ENCODE results near the gene TMEM43.
"Not testable (repeated sequence)": the region's sequence is repeated elsewhere in the genome, so short reads cannot be mapped to it uniquely, and the experiment has no call there.

TMEM43 gene

GRCh38 chr3:14124615-14125192 lies at the start of gene TMEM43, which contains the start of gene CHCHD4:
TSS of gene TMEM43 (plus strand) at chr3:14125052. CDS start at chr3:14125194, 142 bp downstream.
TSS of gene CHCHD4 (minus strand) at chr3:14124870. CDS start at chr3:14124676, 194 bp downstream.
- peak; percentile 99 for DNase-seq

DNA sequence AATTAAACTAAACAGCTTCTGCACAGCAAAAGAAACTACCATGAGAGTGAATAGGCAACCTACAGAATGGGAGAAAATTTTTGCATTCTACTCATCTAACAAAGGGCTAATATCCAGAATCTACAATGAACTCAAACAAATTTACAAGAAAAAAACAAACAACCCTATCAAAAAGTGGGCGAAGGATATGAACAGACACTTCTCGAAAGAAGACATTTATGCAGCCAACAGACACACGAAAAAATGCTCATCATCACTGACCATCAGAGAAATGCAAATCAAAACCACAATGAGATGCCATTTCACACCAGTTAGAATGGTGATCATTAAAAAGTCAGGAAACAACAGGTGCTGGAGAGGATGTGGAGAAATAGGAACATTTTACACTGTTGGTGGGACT lies 49.6 kb upstream of the TMEM43 start:
- not testable (repeated sequence) for DNase-seq

DNA sequence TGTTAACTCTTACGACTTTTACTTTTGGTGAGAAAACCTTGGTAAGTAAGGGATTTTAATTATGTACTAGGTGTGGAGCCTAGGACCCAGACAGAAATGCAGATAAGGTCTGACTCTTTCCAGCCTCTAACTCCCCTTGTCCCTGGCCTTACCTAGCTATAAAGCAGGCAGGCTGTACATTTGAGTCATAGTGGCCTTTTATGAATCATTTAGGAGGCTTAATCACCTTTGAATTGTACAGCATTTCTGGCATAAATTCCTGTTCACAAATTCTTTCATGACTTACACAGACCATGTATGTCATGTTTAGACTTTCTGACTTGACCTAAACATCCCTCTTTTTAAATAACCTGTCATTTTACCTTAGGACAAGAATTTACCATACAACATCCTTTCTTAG lies 47.5 kb upstream of the TMEM43 start:
- DNase-seq, result no peak

DNA sequence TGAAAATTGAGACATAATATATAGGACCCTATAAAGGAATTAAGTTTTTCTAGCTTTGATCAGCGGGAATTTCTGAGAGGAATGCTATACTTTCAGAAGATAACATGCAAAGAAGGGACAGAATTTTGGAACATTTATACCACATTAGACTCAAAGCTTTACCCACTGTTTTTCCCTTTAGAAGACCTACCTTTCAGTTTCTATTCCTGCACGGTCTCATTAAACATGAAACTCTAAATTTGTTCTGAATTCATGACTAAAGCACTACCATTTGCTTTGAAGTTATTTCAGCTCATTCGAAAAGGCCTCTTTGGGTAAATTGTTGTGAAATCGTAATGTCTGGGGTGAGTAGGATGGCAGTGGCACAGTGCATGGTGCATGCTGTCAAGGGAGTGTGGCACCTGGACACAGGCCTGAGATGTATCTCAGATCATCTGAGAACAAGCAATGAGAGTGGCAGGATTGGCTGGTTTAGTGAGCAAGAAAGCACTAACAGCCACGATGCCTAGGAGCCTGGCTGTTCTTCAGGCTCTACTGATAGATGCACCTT lies 42.7 kb upstream of the TMEM43 start:
- DNase-seq, result no peak

- DNase-seq, result not testable (repeated sequence)
Observed at GRCh38 chr3:14087461-14087860, 37.4 kb upstream of the TMEM43 start.

DNA sequence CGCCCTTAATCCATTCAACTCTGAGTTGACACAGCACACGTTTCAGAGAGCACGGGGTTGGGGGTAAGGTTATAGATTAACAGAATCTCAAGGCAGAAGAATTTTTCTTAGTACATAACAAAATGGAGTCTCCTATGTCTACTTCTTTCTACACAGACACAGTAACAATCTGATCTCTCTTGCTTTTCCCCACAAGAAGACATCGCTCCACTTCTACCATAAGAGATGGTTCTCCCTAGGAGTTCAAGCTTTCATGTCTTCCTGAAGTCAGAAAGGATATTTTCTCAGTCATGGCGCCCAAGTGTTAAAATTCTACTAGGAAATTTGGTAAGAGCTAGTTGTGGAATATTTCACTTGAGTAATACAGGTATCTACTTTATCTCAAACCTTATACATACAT lies 32.9 kb upstream of the TMEM43 start:
- DNase-seq, result not testable (repeated sequence)

DNA sequence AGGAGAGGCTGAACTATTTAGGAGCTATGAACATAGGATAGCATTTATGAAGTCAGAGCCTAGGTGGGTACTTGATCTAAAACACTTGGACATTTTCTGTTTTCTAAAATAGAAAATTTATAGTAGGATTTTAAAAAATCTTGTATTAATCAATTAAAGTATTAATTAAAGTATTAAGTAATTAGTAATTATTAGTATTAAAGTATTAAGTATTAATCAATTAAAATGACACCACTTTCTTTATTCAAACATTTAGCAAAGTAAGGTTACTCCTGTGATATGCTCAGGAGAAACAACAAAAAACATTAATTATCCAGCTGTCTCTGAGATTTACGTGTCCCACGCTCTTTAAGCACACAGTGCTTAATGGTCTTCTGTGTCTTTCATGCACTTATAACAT lies 32.4 kb upstream of the TMEM43 start:
- DNase-seq, result no peak

- no peak for DNase-seq
Observed at GRCh38 chr3:14093831-14094230, 31.0 kb upstream of the TMEM43 start.

- no peak for DNase-seq
Observed at GRCh38 chr3:14096742-14097141, 28.1 kb upstream of the TMEM43 start.

- DNase-seq, result no peak
Observed at GRCh38 chr3:14097616-14098391, 27.0 kb upstream of the TMEM43 start.

- DNase-seq, result not testable (repeated sequence)
Observed at GRCh38 chr3:14109821-14110220, 15.0 kb upstream of the TMEM43 start.

DNA sequence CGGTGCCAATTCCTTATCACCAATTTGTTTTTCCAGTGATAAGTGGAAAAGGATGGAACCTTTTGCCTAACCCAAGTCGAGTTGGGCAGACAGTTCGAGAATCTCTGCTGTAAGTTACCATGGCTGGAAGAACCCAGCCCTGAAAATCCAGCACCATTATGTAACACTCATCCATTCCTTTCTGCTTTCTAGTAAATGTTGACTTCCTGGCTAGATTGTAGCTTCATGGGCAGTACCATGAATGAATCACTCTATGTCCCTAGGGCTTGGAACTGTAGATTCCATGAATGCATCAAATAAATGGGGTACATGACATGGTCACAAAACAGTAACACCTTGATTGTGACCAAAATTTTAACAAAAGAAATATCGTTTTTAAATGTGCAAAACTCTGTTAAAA lies 14.2 kb upstream of the TMEM43 start:
- no peak for DNase-seq

GRCh38 chr3:14113965-14114635 lies 10.8 kb upstream of the TMEM43 start:
- no peak for DNase-seq

DNA sequence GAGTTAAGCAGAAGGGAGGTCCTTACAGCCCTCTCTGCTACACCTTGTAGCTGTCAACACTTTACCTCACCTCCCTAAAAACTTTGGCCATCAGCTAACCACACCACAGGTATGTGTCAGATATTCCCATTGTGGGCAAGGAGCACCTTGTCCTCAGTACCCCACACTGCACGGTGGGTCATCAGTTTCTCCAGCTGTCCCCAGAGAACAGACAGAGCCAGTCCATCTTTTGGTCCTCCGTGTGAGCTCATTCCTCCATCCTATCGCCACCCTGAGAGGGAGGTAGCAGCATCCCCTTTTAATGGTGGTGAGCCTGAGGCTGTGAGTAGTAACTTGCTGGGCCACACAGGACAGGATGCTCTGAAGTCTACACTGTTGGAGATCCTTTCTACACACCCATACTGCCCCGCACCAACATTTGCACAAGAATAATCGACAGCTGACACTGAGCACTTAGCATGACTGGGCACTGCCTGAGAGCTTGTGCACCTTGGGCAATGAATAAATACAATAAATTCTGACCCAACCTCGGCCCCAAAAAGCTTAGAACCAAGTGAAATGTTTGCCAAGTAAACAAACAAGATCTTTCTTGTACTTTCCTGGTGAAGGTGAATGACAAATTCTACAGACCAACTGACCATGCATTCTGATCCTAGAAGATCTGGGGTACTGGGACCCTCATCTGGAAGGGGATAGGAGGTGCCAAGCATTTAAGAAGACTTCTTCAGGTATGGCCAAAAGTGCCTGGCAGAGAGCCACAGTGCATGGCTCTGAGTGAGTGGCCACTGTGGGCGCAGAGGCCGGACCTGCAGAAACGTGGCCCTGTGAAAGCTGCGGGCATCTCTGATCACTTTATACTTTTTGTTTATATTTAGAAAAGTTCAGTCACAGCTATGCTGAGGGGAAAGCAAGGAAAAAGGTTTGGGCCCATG lies 7.1 kb upstream of the TMEM43 start:
- no peak for DNase-seq

GRCh38 chr3:14118400-14119381 lies 6.2 kb upstream of the TMEM43 start:
- peak; percentile 80 for DNase-seq

- no peak for DNase-seq
Observed at GRCh38 chr3:14119651-14120050, 5.2 kb upstream of the TMEM43 start.

- no peak for DNase-seq
Observed at GRCh38 chr3:14120111-14120920, 4.5 kb upstream of the TMEM43 start.

DNA sequence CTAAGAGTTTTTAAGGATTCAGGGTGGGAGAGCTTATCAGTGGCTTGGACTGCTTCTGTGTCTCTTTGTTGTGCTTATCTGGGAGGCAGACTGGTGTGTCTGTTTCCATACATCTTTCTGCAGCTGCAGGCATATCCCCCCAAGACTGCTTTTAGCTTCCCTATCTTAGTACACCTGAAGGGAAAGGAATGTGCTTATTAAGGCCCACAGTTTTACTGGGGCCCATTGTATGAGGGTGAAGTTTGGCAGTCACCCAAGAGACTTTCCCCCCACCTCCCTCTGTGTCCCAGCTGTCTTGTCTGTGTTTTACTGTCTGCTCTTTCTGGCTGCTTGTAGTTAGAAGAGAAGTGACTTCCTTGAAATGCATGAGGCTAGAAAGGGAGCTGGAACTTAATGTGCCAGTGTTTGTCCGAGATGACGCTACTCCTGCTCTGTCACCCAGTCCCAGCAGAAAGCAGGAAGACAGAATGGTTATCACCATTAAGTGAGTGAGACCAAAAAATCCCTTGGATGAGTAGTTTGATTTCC lies 3.9 kb upstream of the TMEM43 start:
- peak; percentile 84 for DNase-seq

DNA sequence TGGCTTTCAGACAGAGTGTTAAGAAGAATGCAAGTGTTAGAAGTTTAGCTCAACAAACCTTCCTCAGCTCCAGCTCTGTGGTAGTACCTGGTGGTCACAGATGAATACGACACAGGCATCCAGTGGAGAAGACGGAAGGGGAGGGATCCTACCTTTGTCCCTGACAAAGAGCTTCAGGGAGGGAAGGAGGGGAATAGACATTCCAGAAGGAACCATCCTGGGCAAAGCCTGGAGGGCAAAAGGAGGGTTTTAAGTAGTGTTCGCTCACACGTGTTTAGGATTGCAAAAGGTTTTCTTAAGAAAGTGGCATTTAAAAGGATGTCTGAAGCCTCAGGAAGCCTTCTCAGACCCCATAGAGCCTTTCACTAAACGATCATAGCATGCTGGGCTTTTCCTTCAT lies 3.0 kb upstream of the TMEM43 start:
- DNase-seq, result no peak

- no peak for DNase-seq
Observed at GRCh38 chr3:14122301-14122700, 2.6 kb upstream of the TMEM43 start.
